GM23248 (cell line): ENCODE data around the gene STAC.

Source experiments
- EZH2 ChIP-seq: fragments of 200-600 bp; sonication (generic); IDR thresholded peaks from 2 replicates; pipeline ENCODE4 v1.6.1; 2018; ENCODE audit warnings: antibody characterized with exemption, mild to moderate bottlenecking; ENCODE audit not compliant: insufficient read depth, poor library complexity, severe bottlenecking
- EZH2phosphoT487 ChIP-seq: fragments of 200-600 bp; sonication (generic); IDR thresholded peaks from 2 replicates; pipeline ENCODE4 v1.6.1; 2018; ENCODE audit warnings: antibody characterized with exemption, moderate library complexity, mild to moderate bottlenecking, low read depth; ENCODE audit not compliant: insufficient read depth

DNA sequence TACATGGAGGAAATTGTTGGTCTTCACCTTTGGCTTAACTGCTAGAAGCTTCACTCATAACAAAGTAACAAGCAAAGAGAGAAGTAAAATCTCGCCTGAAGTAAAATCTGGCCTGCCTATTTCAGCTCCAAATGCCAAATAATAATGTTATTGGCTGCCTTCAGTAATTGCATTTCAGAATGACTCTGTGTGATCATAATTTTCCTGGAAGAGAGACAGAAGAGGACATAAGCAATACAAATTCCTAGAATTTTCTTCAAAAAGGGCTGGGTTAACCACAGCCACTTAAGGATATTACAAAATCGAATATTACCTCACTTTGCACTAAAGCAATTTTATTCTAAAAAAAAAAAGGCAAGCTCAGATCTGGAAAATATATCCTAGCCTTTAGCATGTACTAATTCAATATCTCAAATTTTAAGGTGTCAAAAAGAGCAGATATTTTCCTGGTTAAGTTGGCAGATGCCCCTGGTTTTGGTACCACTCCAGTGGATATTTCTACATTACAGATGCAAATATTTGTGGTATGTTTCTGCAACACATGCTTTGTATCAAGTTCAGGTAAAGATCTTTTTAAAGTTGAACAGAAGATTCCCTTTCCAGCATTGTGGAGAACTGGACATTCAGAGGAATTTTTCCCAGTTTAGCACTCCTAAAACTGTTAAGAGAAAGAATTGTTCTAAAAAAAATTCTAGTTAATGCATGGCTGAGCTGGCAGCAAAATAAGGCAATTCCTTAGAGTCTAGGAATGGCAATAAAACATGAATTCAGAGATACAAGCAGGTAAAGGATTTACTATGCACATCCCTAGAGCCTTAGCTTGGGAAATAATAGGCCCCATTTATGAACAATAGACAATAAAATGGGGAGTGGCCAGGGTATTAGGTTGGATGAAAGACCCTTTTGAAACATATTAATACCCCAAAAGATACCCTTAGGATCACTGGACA is 116.7 kb downstream of the STAC start:
- TF ChIP-seq EZH2phosphoT487 (no peak), EZH2 (no peak)
